ENCODE data around the gene TGFBR3. TPM values are rescaled to one million over a fixed set of nuclear protein-coding genes. Genes with fewer than 3 reads are reported as not detected.

The TGFBR3 gene
- total RNA-seq, 1 donor = 32.2 TPM

DNA sequence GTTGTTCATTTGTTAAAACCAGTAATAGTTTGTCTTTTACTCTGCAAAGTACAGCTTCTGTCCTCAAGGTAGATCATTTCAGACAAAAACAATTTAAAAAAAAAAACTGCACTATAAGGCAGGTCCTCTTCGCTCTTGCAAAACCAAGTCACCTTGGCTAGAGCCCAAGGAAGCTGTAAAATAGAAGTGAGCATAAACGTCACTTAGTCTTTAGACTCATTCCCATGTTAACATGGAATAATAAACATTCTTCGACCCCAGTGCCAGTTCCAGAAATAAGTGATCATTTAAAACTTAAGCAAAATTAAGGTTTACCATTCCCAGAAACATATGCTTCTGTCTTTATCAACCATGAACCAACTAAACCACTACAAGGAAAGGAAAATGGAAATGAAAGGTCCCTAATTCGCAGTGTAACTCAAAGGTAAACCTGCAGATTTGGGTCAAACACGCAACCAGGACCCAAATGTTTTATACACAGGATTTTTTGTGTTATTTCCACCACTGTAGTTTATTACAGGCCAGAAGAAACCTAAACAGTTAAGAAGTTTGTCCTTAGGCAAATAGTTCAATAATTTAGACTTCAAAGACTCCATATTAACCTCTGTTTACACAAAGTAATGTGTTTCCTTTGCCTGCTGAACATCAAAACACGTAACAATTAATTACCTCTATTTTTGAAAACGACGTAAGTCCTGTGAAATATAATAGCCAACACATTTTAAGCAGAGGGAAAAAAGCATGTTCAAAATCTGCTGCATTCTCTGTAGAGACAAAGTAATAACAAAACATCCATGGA is 54.6 kb downstream of the TGFBR3 start:
- H3K27ac ChIP-seq (ENCODE audit: low read depth, low read length) = peak overlapping the region; percentile 47
- no peak overlapping the region for H2AFZ ChIP-seq (ENCODE audit: low read length)
- no peak overlapping the region for H3K4me3 ChIP-seq (ENCODE audit: insufficient read depth, low read length)
- no peaks in the 10 kb centered on the region for H3K36me3 ChIP-seq (ENCODE audit: insufficient read depth, low read length)
- TF ChIP-seq, protein P1, sequence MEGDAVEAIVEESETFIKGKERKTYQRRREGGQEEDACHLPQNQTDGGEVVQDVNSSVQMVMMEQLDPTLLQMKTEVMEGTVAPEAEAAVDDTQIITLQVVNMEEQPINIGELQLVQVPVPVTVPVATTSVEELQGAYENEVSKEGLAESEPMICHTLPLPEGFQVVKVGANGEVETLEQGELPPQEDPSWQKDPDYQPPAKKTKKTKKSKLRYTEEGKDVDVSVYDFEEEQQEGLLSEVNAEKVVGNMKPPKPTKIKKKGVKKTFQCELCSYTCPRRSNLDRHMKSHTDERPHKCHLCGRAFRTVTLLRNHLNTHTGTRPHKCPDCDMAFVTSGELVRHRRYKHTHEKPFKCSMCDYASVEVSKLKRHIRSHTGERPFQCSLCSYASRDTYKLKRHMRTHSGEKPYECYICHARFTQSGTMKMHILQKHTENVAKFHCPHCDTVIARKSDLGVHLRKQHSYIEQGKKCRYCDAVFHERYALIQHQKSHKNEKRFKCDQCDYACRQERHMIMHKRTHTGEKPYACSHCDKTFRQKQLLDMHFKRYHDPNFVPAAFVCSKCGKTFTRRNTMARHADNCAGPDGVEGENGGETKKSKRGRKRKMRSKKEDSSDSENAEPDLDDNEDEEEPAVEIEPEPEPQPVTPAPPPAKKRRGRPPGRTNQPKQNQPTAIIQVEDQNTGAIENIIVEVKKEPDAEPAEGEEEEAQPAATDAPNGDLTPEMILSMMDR (IDR thresholded peaks at IDR 0.05; ENCODE audit: extremely low read depth, low read depth, low read length) = no peak
- H3K4me2 ChIP-seq (ENCODE audit: insufficient read depth, low read length) = no peak overlapping the region
- H4K20me1 ChIP-seq (ENCODE audit: insufficient read depth, low read length) = peaks cover 13% of the 10 kb centered on the region
- H3K9me3 ChIP-seq (ENCODE audit: low read depth, low read length) = no peaks in the 10 kb centered on the region
- no peaks in the 10 kb centered on the region for H3K27me3 ChIP-seq (ENCODE audit: insufficient read depth, low read length)
- peaks cover 18% of the 10 kb centered on the region for H3K79me2 ChIP-seq (ENCODE audit: insufficient read depth, low read length)
- no peak for DNase-seq (ENCODE audit: insufficient read length, low spot score, missing footprints)
- H3K4me1 ChIP-seq (ENCODE audit: insufficient read depth, low read length) = peaks cover 14% of the 10 kb centered on the region

DNA sequence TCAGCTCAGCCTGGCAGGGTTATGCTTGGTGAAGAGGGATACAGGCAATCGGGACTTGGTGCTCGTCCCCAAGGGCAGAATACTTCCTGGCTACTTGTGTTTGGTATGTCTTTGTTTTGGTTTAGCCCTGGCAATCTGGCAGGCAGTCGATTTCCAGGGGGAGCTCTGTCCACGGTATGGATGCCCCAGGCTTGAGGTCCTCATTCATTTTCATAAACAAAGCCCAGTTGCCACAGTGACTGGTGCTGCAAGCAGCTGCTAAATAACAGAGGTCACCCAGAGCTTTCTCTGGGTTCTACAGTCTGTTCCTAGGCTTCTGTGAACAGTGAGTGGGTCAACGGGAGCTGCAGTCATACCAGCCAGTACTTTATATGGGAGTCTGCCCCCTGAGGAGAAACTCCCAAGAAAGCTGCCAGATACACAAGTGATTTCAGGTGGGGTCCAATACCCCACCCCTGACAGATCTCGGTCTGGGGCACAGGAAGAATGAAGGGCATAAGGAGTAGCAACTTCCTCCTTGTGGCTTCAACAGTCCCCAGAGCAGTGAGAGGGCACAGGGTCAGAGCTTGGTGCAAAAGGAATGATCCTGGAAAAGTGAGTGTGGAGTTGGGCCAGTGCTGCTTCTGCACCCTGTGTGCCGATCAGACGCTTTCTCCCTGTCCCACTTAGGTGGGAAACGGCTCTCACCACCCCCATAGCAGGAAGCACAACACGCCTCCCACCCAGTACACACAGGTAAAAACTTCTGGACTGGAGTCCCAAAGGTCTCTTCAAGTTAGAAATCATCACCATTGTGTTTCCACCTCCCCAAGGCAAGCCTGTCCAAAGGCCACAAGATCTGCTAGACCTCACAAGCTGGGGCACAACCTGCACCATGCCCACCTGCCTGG is 55.5 kb downstream of the TGFBR3 start:
- Histone ChIP-seq H2AFZ (ENCODE audit: low read length) (peak overlapping the region; percentile 18), H3K4me2 (ENCODE audit: insufficient read depth, low read length) (peak overlapping the region; percentile 37), H3K79me2 (ENCODE audit: insufficient read depth, low read length) (peaks cover 21% of the 10 kb centered on the region), H3K36me3 (ENCODE audit: insufficient read depth, low read length) (no peaks in the 10 kb centered on the region), H3K4me3 (ENCODE audit: insufficient read depth, low read length) (no peak overlapping the region), H3K9me3 (ENCODE audit: low read depth, low read length) (no peaks in the 10 kb centered on the region), H3K4me1 (ENCODE audit: insufficient read depth, low read length) (peaks cover 14% of the 10 kb centered on the region), H3K27me3 (ENCODE audit: insufficient read depth, low read length) (no peaks in the 10 kb centered on the region), H4K20me1 (ENCODE audit: insufficient read depth, low read length) (peaks cover 13% of the 10 kb centered on the region), H3K27ac (ENCODE audit: low read depth, low read length) (peak overlapping the region; percentile 47)
- peak; percentile 60 for DNase-seq (ENCODE audit: insufficient read length, low spot score, missing footprints)
- TF ChIP-seq, protein P1 (IDR thresholded peaks at IDR 0.05; ENCODE audit: extremely low read depth, low read depth, low read length) = peak; percentile 90

DNA sequence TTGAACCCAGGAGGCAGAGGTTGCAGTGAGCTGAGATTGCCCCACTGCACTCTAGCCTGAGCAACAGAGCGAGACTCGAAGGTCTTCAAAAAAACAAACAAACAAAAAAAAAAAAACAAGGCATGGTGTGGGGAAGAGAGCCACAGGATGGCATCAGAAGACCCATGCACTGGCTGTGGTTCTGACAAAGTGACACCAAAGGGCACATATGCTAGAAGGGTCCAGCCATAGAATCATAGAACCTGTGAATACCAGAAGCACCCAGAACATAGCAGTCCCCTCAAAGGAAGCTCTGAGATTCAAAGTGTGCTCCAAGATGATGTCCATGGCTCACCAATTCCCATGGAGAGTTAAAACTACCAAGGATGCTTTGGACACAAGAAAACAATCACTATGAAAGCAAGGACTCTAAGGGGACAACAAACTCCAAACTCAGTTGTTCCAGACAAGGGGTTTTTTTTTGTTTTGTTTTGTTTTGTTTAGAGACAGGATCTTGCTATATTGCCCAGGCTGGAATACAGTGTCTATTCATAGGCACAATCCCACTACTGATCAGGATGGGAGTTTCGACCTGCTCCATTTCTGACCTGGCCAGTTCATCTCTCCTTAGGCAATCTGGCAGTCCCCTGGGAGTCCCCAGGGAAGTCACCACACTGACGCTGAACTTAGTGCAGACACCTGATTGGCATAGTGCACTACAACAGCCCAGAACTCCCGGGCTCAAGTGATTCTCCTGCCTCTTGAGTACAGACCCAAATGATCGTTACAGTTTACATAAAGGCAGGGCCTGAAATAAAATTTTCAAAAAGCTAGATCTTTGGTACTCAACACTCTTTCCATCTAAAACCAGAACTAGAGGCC is 56.4 kb downstream of the TGFBR3 start:
- Histone ChIP-seq H3K4me3 (ENCODE audit: insufficient read depth, low read length) (no peak overlapping the region), H2AFZ (ENCODE audit: low read length) (peak overlapping the region; percentile 18), H3K4me1 (ENCODE audit: insufficient read depth, low read length) (peaks cover 14% of the 10 kb centered on the region), H4K20me1 (ENCODE audit: insufficient read depth, low read length) (peaks cover 13% of the 10 kb centered on the region), H3K27me3 (ENCODE audit: insufficient read depth, low read length) (no peaks in the 10 kb centered on the region), H3K27ac (ENCODE audit: low read depth, low read length) (peak overlapping the region; percentile 47), H3K79me2 (ENCODE audit: insufficient read depth, low read length) (peaks cover 21% of the 10 kb centered on the region), H3K4me2 (ENCODE audit: insufficient read depth, low read length) (peak overlapping the region; percentile 37), H3K9me3 (ENCODE audit: low read depth, low read length) (no peaks in the 10 kb centered on the region), H3K36me3 (ENCODE audit: insufficient read depth, low read length) (no peaks in the 10 kb centered on the region)
- TF ChIP-seq, protein P1 (IDR thresholded peaks at IDR 0.05; ENCODE audit: extremely low read depth, low read depth, low read length) = no peak
- DNase-seq (ENCODE audit: insufficient read length, low spot score, missing footprints) = no peak
